ENCODE measurements around the gene NATD1. TPM values are rescaled to one million over a fixed set of nuclear protein-coding genes. Genes with fewer than 3 reads are reported as not detected.

Gene NATD1
- total and polyA plus RNA-seq, 10 of the 15 experiments (the other 5 are each of a cell fraction or from before 2014, with no cell fraction given): 0.02 to 0.33 (median 0.15) TPM

- TF ChIP-seq CHD4 (IDR thresholded peaks at IDR 0.05): no peak
- TF ChIP-seq NFYB (IDR thresholded peaks at IDR 0.05; ENCODE audit: insufficient read depth, low read depth, low read length): no peak
Measured at GRCh38 chr17:21231533-21231932, 21.7 kb downstream of the NATD1 start (continued).

GRCh38 chr17:21228845-21229244 lies 24.4 kb downstream of the NATD1 start:
- Histone ChIP-seq H3K4me2 (ENCODE audit: control insufficient read depth, insufficient read depth) (no peak overlapping the region), H3K79me2 (ENCODE audit: control insufficient read depth, insufficient read depth, low read length) (no peaks in the 10 kb centered on the region), H3K4me1 (ENCODE audit: control insufficient read depth, insufficient read depth, low read length) (no peaks in the 10 kb centered on the region), H3K27me3 (replicated peaks in 1 of 2; ENCODE audit: control insufficient read depth in 2 of 2, insufficient read depth in 2 of 2, low read length in 1 of 2) (no peaks in the 10 kb centered on the region), H3K9me3 (replicated peaks; ENCODE audit: control insufficient read depth, insufficient read depth, low read length) (no peaks in the 10 kb centered on the region), H3K4me3 (no peak overlapping the region), H3K9ac (ENCODE audit: control insufficient read depth, insufficient read depth, low read length) (no peak overlapping the region), H4K20me1 (ENCODE audit: control insufficient read depth, insufficient read depth) (no peaks in the 10 kb centered on the region), H3K36me3 (ENCODE audit: control insufficient read depth in 2 of 2, insufficient read depth in 2 of 2, low read length in 1 of 2) (no peaks in the 10 kb centered on the region), H3K27ac (ENCODE audit: control insufficient read depth, insufficient read depth) (no peak overlapping the region), H2AFZ (ENCODE audit: control insufficient read depth, low read depth, low read length) (no peak overlapping the region)
- ChIA-PET SMC1A (ENCODE audit: uncharacterized antibody, unreplicated experiment) (no interaction called here), CTCF (interaction anchor here (0.7 to 1.2 kb wide), 2 partner anchors 22 to 107 kb away, joined by 3 to 5 read pairs; no protein-coding TSS in a partner anchor), POLR2A (no interaction called here), RAD21 (ENCODE audit: unreplicated experiment) (interaction anchor here (0.7 kb wide), 1 partner anchor 194 kb away, joined by 3 read pairs; no protein-coding TSS in a partner anchor)
- in situ Hi-C loops (cut with MboI): no loop called here
- TF ChIP-seq HSF1 (IDR thresholded peaks at IDR 0.05; ENCODE audit: low read depth, low read length) (no peak), MAX (IDR thresholded peaks at IDR 0.05; ENCODE audit: low read depth, low read length) (no peak), POLR2AphosphoS5 (IDR thresholded peaks at IDR 0.05; ENCODE audit: low read length) (no peak), ZBED1 (IDR thresholded peaks at IDR 0.05; ENCODE audit: borderline replicate concordance) (no peak), PKNOX1 (IDR thresholded peaks at IDR 0.05) (no peak), SIN3A (IDR thresholded peaks at IDR 0.05; ENCODE audit: low read depth, low read length) (no peak), CBX5 (IDR thresholded peaks at IDR 0.05; ENCODE audit: low read depth) (no peak), WRNIP1 (IDR thresholded peaks at IDR 0.05; ENCODE audit: borderline replicate concordance, low read depth, low read length) (no peak), POU2F2 (IDR thresholded peaks at IDR 0.05; ENCODE audit: borderline replicate concordance, low read depth, low read length) (no peak), POLR2AphosphoS2 (IDR thresholded peaks at IDR 0.05; ENCODE audit: low read depth, low read length) (no peak), PAX5 (IDR thresholded peaks at IDR 0.05; ENCODE audit: borderline replicate concordance, low read depth, low read length) (no peak), RAD21 (IDR thresholded peaks at IDR 0.05; ENCODE audit: insufficient read depth, low read depth, low read length) (no peak)
- ATAC-seq (no peak), FAIRE-seq (no peak), DNase-seq (ENCODE audit: low read depth, low spot score) (no peak)
- no TSS peak for BruUV-seq (replicated peaks)
- intact Hi-C loops (cut with micrococcal nuclease; ENCODE audit: unreplicated experiment): no loop called here
- 98% methylated on average over 2 of the region's 2 CpGs for WGBS (ENCODE audit: insufficient coverage, insufficient replicate concordance, low lambda C conversion rate, missing lambda C conversion rate)
